ACC112 (cell line): ENCODE results near the gene FAM76B.

Experiments used
- H2AFZ ChIP-seq: fragments of 200-600 bp; sonication (generic); one replicate; pipeline ENCODE4 v1.6.0; 2017; ENCODE audit warnings: antibody characterized with exemption, low read length; ENCODE audit not compliant: unreplicated experiment
- H3K27ac ChIP-seq: fragments of 200-600 bp; sonication (generic); 2 replicates; pipeline ENCODE4 v1.5.1; 2014; ENCODE audit warnings: low read depth, mild to moderate bottlenecking, antibody characterized with exemption, low read length, moderate library complexity
- H3K27me3 ChIP-seq: fragments of 200-600 bp; sonication (generic); 2 replicates; pipeline ENCODE4 v1.6.1; 2014; ENCODE audit warnings: mild to moderate bottlenecking, antibody characterized with exemption, low read length, moderate library complexity, mixed read lengths; ENCODE audit not compliant: insufficient read depth
- H3K36me3 ChIP-seq: fragments of 200-600 bp; sonication (generic); 2 replicates; pipeline ENCODE4 v1.6.1; 2016; ENCODE audit warnings: mild to moderate bottlenecking, antibody characterized with exemption, low read length, moderate library complexity, mixed read lengths; ENCODE audit not compliant: insufficient read depth
- H3K4me1 ChIP-seq: fragments of 200-600 bp; sonication (generic); one replicate; pipeline ENCODE4 v1.6.1; 2016; ENCODE audit warnings: low read length, mixed read lengths; ENCODE audit not compliant: insufficient read depth, unreplicated experiment, control insufficient read depth
- H3K4me3 ChIP-seq: fragments of 200-600 bp; sonication (generic); 2 replicates; pipeline ENCODE4 v1.5.1; 2014; ENCODE audit warnings: mild to moderate bottlenecking, low read depth, low read length
- H3K79me2 ChIP-seq: fragments of 200-600 bp; sonication (generic); one replicate; pipeline ENCODE4 v1.6.0; 2016; ENCODE audit warnings: low read length; ENCODE audit not compliant: control insufficient read depth, unreplicated experiment, insufficient read depth

Gene FAM76B

GRCh38 chr11:95789506-95790122 lies at the start of gene FAM76B:
FAM76B (minus strand) TSS chr11:95789782; CDS start chr11:95789478, 304 bp downstream.
- H3K36me3 ChIP-seq: peaks cover 16% of the 10 kb centered on the region
- no peaks in the 10 kb centered on the region for H3K27me3 ChIP-seq
- H3K4me3 ChIP-seq: peak within 1 kb of the TSS; percentile 82
- H2AFZ ChIP-seq: peak within 1 kb of the TSS; percentile 71
- H3K79me2 ChIP-seq: peaks cover 58% of the 10 kb centered on the region
- H3K27ac ChIP-seq: peak within 1 kb of the TSS; percentile 91
- peaks cover 27% of the 10 kb centered on the region for H3K4me1 ChIP-seq

- Histone ChIP-seq H2AFZ (no peak overlapping the region), H3K4me3 (no peak overlapping the region), H3K79me2 (no peaks in the 10 kb centered on the region), H3K27ac (peak overlapping the region; percentile 23), H3K4me1 (peaks cover 4% of the 10 kb centered on the region), H3K27me3 (no peaks in the 10 kb centered on the region), H3K36me3 (peaks cover 40% of the 10 kb centered on the region)
Measured at GRCh38 chr11:95835768-95836488, 46.3 kb upstream of the FAM76B start.

DNA sequence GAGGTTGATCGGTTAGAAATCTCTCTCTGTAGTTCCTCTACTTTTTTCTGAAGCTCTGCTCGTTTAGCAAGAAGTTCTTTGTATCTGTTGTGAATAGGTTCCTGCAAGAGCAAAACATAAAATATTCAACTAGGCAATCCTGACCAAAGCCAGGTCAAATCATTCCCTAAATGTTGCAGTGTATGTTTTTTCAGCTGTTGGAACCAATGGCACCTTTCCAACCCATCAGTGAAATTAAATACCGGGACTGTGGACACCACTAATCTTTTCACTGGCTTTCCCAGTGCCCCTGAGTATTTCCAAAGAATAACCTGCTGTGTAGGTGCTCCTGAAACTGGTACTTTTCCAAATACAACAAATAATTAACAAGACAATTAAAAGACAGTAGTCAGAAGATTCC lies 45.8 kb upstream of the FAM76B start:
- Histone ChIP-seq H3K36me3 (peaks cover 40% of the 10 kb centered on the region), H3K79me2 (no peaks in the 10 kb centered on the region), H3K4me3 (no peak overlapping the region), H2AFZ (no peak overlapping the region), H3K27ac (no peak overlapping the region), H3K27me3 (no peaks in the 10 kb centered on the region), H3K4me1 (peaks cover 6% of the 10 kb centered on the region)

DNA sequence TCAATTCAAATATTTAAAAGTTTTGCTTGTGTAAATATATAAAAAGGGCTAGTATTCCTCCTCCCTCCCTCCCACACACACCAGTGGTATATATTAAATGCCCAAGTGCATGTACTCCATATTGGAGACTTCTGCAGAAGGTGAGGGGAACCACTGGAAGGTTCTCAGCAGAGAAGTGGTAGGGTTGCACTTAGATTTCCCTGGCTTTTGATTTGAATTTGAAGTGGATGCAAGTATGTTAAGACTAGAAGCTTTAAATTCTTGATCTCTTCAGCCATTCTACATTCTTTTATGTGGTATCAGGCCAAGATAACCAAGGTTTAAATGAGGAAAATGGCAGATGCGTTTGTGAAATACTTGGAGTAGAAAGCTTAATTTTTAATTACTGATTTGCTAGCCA lies 43.8 kb upstream of the FAM76B start:
- no peak overlapping the region for H3K4me3 ChIP-seq
- no peak overlapping the region for H2AFZ ChIP-seq
- H3K36me3 ChIP-seq: peaks cover 43% of the 10 kb centered on the region
- H3K27ac ChIP-seq: no peak overlapping the region
- no peaks in the 10 kb centered on the region for H3K79me2 ChIP-seq
- peaks cover 6% of the 10 kb centered on the region for H3K4me1 ChIP-seq
- no peaks in the 10 kb centered on the region for H3K27me3 ChIP-seq

- Histone ChIP-seq H3K36me3 (peaks cover 40% of the 10 kb centered on the region), H3K4me1 (peaks cover 6% of the 10 kb centered on the region), H3K4me3 (no peak overlapping the region), H3K27me3 (no peaks in the 10 kb centered on the region), H2AFZ (no peak overlapping the region), H3K79me2 (no peaks in the 10 kb centered on the region), H3K27ac (no peak overlapping the region)
Measured at GRCh38 chr11:95832763-95833162, 43.2 kb upstream of the FAM76B start.

DNA sequence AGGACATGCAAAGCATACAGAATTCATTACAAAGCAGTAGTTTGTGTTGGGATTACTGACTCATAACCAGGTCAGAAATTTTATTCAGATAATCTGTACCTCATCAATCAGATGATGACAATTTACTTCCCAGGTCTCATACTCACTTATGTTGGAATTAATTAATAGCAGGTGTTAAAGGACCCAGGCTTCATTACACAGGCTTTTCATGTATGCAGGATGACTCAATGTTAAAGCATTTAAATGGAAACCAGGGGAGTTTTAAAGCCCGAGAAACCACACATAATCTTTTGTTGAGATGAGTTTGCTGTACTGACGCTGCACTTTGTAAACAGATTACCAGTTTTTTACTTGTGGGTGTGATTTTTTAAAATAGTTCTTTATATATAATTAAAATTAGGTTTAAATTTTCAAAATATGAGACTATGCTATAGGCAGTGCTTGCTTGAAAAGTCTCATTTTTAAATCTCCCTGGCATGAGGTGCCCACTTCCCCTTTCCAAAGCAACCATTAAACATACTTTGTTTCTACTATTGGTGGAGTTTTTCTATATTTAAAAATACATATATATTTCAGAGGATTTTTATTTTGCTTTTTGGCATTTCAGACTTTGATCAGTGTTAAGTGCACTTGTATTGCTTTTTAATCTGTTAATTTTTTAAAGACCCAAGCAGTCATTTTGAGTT lies 41.8 kb upstream of the FAM76B start:
- Histone ChIP-seq H3K79me2 (no peaks in the 10 kb centered on the region), H3K36me3 (peaks cover 33% of the 10 kb centered on the region; the same call in 1 of the 2 replicates), H3K27ac (peak overlapping the region; percentile 39; the same call in 1 of the 2 replicates), H3K4me3 (no peak overlapping the region), H3K4me1 (peaks cover 6% of the 10 kb centered on the region), H3K27me3 (no peaks in the 10 kb centered on the region), H2AFZ (no peak overlapping the region)

GRCh38 chr11:95829580-95830259 lies 40.1 kb upstream of the FAM76B start:
- peaks cover 6% of the 10 kb centered on the region for H3K4me1 ChIP-seq
- H3K36me3 ChIP-seq: peaks cover 23% of the 10 kb centered on the region; the same call in 1 of the 2 replicates
- H3K4me3 ChIP-seq: no peak overlapping the region
- no peak overlapping the region for H3K27ac ChIP-seq
- no peaks in the 10 kb centered on the region for H3K27me3 ChIP-seq
- no peak overlapping the region for H2AFZ ChIP-seq
- H3K79me2 ChIP-seq: no peaks in the 10 kb centered on the region

DNA sequence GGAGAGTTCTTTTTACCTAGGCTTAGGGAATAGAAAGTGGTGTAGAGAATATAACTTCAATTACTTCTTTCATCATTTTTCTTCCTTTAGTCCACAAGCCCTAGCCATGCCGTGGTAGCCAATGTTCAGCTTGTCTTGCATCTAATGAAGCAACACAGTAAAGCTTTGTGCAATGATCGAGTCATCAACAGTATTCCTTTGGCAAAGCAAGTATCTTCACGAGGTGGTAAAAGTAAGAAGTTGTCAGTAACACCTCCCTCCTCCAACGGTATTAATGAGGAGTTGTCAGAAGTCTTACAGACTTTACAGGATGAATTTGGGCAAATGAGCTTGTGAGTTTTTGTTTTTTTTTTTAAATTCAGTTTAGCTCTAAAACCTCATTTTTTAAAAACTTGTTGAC lies 38.1 kb upstream of the FAM76B start:
- Histone ChIP-seq H3K27me3 (no peaks in the 10 kb centered on the region), H3K27ac (no peak overlapping the region), H3K4me3 (no peak overlapping the region), H3K79me2 (no peaks in the 10 kb centered on the region), H2AFZ (no peak overlapping the region), H3K4me1 (peaks cover 6% of the 10 kb centered on the region), H3K36me3 (peaks cover 13% of the 10 kb centered on the region)

DNA sequence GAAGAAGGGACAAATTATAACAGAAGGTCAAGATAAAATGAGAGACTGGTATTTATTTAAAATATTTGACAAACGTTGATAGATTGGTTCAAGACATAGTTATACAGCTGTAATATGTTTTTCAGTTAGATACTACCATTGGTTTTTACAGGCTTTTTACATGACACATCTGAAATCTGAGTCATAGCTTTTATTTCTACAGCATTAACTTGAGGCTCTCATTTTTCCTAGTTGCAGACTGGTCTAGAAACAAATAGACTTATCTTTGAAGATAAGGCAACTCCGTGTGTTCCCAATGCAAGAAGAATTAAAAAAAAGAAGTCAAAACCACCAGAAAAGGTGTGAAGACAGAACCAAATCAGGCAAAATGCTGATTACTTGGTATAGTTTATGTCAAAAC lies 32.1 kb upstream of the FAM76B start:
- no peak overlapping the region for H3K27ac ChIP-seq
- H3K4me1 ChIP-seq: peaks cover 9% of the 10 kb centered on the region
- H3K36me3 ChIP-seq: peaks cover 21% of the 10 kb centered on the region; the same call in 1 of the 2 replicates
- H3K4me3 ChIP-seq: no peak overlapping the region
- no peaks in the 10 kb centered on the region for H3K79me2 ChIP-seq
- H2AFZ ChIP-seq: no peak overlapping the region
- H3K27me3 ChIP-seq: no peaks in the 10 kb centered on the region

DNA sequence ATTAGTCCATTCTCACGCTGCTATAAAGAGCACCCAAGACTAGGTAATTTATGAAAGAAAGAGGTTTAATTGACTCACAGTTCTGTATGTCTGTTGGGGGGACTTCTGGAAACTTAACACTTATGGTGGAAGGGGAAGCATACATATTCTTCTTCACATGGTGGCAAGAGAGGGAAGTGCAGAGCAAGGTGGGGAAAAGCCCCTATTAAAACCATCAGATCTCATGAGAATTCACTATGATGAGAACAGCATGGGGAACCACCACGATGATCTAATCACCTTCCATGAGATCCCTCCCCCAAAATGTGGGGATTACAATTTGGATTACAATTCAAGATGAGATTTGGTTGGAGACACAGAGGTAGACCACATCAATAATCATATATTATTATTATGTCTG lies 26.5 kb upstream of the FAM76B start:
- H3K36me3 ChIP-seq: peaks cover 13% of the 10 kb centered on the region; the same call in 1 of the 2 replicates
- H3K4me3 ChIP-seq: no peak overlapping the region
- no peak overlapping the region for H2AFZ ChIP-seq
- H3K4me1 ChIP-seq: peaks cover 1% of the 10 kb centered on the region
- no peak overlapping the region for H3K27ac ChIP-seq
- no peaks in the 10 kb centered on the region for H3K79me2 ChIP-seq
- H3K27me3 ChIP-seq: no peaks in the 10 kb centered on the region
